Measurements from ENCODE around the gene CCDC92.

The CCDC92 gene

GRCh38 chr12:123973552-123974341 is 1.1 kb upstream of the CCDC92 start:
- no peak for DNase-seq (ENCODE audit: low read depth)

DNA sequence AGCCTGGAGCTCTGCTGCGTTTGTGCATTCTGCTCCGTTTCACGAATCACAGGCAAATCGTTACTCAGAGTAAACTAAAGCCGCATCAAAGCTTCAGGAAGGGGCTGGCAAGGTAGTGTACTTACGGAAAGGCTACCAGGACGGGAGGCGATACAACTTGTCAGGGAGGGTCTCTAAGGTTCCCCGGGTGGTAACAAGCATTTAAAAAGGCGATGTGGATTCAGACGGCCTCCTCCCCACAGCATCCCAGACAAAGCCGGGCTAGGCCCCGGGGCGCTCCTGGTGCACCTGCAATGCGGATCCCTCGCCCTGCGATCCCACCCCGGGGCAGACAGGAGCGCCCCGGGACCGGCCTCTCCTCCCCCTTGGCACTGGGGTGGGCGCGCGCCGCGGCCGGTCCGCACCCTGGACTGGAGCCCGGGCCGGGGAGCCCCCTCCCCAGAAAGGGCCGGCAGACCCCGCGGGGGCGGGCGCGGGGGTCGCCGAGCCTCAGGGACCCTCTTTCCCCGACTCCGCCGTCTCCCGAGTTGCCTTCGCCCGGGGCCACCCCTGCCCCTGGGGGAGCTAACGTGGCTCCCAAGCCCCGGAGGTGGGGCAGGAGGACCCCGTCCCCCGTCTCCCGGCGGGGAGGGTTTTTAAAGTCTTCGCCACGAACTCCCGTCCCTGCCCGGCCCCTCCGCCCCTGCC is 718 bp downstream of the CCDC92 start:
- no peak for DNase-seq (ENCODE audit: low read depth)

DNA sequence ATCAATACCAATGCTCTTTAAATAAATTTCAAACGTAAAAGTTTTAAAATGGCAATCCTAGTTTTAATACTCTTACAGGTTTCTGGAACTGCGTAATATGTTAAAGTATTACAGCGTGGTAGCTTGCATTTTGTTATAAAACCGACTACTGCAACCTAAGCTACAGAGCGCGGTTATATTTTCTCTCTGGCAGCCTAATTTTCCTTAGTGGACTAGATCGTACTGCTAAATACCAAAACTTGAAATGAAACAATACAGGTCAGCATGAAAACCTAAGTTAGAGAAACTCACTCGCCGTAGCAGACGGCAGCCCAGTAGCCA is 1.2 kb downstream of the CCDC92 start:
- no peak for DNase-seq (ENCODE audit: low read depth)

DNA sequence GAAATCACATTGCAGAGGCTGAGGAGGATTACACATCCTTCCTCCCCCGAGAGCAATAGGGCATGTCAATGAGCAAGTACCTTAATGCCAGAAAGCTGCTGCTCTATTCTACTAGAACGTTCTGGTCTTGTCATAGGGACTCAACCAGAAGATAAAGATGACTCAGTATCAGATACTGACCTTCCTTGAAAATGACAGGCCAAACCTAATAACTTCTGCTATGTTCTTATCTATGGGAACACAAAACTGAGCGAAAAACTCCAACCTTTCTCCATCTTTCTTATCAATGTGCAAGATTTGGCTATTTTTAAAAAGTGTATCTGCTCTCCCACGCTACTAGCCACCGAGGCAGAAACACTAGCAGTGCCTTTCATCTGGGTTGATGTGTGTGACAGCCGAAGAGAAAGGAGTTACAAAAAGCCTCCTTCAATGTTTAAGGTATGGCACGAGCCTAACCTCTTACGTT is 5.5 kb downstream of the CCDC92 start:
- DNase-seq (ENCODE audit: low read depth) = no peak

GRCh38 chr12:123966596-123966995 is 6.0 kb downstream of the CCDC92 start:
- no peak for DNase-seq (ENCODE audit: low read depth)

GRCh38 chr12:123965382-123965781 is 7.2 kb downstream of the CCDC92 start:
- DNase-seq (ENCODE audit: low read depth) = no peak

DNA sequence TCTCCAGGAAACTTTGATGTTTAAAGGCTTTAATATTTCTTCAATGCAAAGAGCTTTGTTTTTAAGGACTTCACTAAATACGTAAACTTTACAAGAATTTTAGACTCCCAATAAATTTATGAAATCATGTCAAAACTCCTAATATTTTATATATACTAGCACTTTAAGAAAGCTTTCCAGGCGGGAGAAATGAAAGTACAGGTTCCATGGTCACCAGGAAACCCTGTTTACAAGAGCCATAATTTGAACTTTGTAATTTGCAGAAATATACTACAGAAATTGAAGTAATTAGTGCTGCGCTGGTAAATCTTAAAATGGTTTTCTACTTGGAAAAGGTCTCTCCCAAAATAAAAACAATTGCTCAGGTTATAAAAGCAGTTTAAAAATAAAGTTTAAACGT is 8.8 kb downstream of the CCDC92 start:
- no peak for DNase-seq (ENCODE audit: low read depth)

DNA sequence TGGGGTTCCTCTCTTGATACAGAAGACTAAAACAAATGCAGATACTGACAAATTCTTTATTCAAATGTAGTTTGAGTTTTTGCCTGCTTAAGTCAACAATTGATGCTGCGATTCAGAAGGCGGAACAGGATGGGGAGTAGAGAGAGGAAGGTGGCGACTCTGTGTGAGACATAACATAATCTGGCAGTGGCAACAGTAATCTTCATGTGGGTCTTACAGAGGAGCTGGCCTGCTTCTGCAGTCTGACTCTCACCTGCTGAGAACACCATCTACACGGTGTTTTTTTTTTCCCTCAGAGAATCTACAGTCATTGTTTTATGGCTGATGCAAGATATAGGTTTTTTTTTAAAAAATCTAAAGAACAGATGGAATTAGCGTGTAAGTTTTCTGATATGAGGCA is 10.1 kb downstream of the CCDC92 start:
- no peak for DNase-seq (ENCODE audit: low read depth)

DNA sequence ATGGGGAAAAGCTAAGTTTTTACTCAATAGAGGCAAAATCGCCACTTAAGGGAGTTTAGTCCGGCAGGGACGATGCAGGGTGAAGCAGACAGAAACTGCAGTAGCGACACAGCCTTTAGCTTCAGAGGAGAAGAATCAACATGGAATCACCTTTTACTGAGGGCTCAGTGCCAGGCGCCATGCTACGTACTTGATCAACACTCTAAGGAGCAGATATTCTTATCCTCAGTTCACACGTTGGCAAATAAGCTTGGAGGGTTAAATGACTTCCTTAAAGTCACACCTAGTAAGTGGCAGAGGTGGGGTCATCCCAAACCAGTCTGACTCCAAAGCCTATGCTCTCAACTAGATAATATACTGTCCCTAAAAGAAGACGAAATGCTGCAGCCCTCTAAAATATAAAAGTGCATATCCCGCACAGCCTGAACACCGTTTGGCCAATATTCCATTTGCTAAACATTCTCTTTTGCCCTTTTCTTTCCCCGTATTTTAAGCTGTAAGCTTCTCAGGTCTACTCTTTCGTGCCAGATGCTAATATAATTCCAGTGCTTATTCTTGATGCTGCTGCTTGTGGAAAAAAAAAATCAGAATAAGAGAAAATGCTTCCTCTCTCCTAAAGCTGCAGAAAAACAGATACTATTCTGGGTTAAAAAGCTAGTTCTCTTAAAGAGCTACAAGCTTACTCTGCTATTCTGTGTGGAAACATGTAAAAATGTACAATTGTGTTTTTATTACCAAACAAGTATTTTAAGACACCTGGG is 10.9 kb downstream of the CCDC92 start:
- no peak for DNase-seq (ENCODE audit: low read depth)

GRCh38 chr12:123960856-123961255 is 11.8 kb downstream of the CCDC92 start:
- DNase-seq (ENCODE audit: low read depth) = no peak

DNA sequence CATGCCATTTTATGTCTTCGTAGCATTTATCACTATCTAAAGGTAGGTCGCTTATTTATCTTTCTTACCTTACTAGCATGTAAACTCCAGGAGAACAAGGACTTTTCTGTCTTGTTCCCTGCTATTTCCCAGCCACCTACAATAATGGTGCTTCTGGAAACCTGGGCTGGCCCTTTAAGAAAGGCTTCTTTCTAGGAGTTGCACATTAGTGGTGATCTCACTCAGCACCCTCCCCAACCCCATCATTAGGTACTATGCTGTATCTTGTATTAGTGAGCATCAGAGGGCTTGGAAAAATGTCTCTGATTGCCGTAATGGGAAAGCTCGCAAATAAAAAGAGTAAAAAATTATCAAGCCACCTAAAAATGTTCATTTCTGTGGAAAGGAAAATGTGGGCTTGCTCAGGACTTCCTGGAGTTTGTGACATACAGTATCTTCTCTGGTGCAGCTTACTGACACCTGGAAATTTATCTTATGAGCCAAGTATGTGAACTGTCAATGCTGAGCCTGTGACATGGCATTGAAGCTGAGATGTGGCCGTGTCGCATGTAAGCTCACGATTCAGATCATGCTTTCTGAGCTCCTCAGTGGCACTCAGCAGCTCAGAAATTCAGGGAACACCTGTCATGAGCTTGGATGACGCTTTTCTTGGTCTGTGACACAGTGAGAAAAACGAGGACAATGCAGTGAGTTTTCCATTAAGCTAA is 12.4 kb downstream of the CCDC92 start:
- no peak for DNase-seq (ENCODE audit: low read depth)

GRCh38 chr12:123958876-123959275 is 13.8 kb downstream of the CCDC92 start:
- DNase-seq (ENCODE audit: low read depth) = no peak

DNA sequence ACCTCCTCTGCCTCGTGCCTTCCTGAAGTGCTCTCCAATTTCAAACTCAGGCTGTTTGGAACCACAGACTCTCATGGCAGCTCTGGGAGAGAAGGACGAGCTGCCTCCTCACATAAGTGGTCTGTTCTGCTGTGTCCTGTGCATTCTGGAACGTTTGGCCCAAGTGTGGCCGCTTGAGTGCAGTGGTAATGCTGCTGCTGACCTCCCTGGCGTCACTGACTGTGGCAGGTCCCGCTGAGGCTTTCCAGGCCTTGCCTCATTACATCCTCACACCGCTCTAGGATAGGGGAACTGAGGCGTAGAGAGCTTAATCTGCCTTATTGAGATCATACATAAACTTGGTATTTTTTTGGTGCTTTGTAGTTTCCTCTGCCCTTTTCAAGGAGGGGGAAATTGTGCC is 14.2 kb downstream of the CCDC92 start:
- DNase-seq (ENCODE audit: low read depth) = no peak

GRCh38 chr12:123957196-123957595 is 15.4 kb downstream of the CCDC92 start:
- no peak for DNase-seq (ENCODE audit: low read depth)

DNA sequence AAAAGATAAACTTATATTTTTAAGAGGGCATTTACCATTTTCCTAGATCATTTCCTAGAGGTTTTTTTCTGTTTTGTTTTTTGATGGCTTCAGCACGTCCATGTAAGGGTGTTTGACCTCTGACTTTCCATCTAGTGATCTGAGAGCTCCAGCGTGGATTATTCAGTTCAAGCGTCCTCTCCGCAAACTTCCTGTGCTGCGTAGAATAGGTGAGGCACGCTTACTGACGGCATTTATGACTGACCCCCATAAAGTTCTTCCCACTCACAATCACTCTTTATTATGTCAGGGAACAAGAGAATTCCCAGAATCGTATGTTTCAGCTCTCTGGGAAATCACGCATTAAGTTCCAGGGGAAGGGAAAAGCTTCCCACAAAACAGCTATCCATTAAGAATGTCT is 16.4 kb downstream of the CCDC92 start:
- no peak for DNase-seq (ENCODE audit: low read depth)

GRCh38 chr12:123954647-123955350 is 17.8 kb downstream of the CCDC92 start:
- DNase-seq (ENCODE audit: low read depth) = no peak

GRCh38 chr12:123952037-123952436 is 20.6 kb downstream of the CCDC92 start:
- DNase-seq (ENCODE audit: low read depth) = no peak

- no peak for DNase-seq (ENCODE audit: low read depth)
These were observed 21.2 kb downstream of the CCDC92 start for GRCh38 chr12:123951467-123951866.

DNA sequence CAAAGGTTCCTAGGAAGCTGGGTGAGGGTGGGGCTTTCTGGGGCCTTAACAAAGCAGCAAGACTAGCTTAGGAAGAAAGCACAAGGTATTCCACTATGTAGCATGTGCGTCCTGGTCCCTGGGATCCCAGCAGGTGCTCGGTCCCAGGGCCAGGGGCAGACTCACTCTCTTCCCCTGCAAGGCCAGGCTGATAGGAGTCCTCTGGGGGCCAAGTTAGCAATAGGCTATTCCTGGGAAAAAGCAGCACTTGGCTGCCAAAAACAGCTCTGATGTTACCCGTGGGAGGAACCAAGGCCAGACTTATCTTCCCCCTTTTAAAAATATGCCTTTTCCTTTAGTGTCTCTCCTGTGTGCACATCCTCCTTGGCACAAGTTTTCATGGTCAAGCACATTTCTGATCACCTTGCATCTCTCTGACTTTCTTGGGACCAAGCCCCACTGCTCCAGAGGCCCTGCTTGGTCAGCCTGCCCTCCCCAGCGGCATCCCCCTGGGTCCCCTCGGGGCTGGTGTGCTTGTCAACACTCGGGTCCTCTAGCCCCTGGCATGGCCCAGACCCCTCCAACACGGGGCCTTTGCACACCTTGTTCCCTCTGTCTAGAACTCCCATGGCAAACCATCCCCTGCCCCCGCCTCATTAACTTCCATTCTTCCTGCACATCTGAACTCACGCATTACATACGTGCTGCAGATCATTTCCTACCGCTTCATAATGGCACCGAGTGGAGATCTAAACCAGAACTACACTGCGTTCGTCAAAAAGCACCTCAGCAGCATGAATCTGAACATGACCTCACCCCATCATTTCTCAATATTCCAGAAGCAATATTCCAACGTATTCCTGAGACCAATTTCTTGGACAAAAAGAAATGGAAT is 21.9 kb downstream of the CCDC92 start:
- DNase-seq (ENCODE audit: low read depth) = no peak

DNA sequence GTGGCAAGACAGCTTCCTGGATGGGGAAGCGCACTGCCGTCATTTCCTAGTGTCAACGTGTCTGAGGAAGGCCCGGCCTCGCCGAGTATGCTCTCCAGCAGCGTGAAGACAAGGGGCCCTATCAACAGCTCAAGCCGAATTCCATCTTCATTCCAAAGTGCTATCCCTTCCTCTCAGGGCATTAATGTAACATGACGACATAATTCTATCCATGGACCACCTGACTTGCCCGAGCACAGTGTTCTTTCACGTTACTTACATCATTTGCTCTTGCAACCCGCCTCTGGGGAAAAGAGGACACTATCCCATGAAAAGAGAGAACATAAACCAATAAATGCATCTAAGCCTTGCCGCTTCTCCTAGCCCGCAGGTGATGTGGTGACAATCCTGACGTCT is 22.9 kb downstream of the CCDC92 start:
- no peak for DNase-seq (ENCODE audit: low read depth)

All from non-pigmented ciliary epithelial cell (primary cell).